ENCODE data around the gene YIPF2. TPM values are rescaled to one million over a fixed set of nuclear protein-coding genes. Genes with fewer than 3 reads are reported as not detected.

Gene YIPF2
- total RNA-seq, 1 donor, result 68.7 TPM

GRCh38 chr19:10936661-10937084 lies 8.2 kb upstream of the YIPF2 start:
- peak; percentile 71 for TF ChIP-seq CTCF (IDR thresholded peaks at IDR 0.05; ENCODE audit: insufficient read depth, low read length)
- peak; percentile 89 for DNase-seq (ENCODE audit: low read depth)
- H3K4me3 ChIP-seq (ENCODE audit: low read depth, low read length), result peak overlapping the region; percentile 13

GRCh38 chr19:10935371-10936059 lies 7.1 kb upstream of the YIPF2 start:
- no peak overlapping the region for H3K4me3 ChIP-seq (ENCODE audit: low read depth, low read length)
- DNase-seq (ENCODE audit: low read depth), result no peak
- TF ChIP-seq CTCF (IDR thresholded peaks at IDR 0.05; ENCODE audit: insufficient read depth, low read length), result no peak

- DNase-seq (ENCODE audit: low read depth), result no peak
- H3K4me3 ChIP-seq (ENCODE audit: low read depth, low read length), result peak overlapping the region; percentile 88
- TF ChIP-seq CTCF (IDR thresholded peaks at IDR 0.05; ENCODE audit: insufficient read depth, low read length), result no peak
Observed at GRCh38 chr19:10929402-10929794, 959 bp upstream of the YIPF2 start.

- no peak for TF ChIP-seq CTCF (IDR thresholded peaks at IDR 0.05; ENCODE audit: insufficient read depth, low read length)
- H3K4me3 ChIP-seq (ENCODE audit: low read depth, low read length), result peak overlapping the region; percentile 87
- DNase-seq (ENCODE audit: low read depth), result no peak
Observed at GRCh38 chr19:10927730-10928562, 493 bp downstream of the YIPF2 start.

- H3K4me3 ChIP-seq (ENCODE audit: low read depth, low read length), result no peak overlapping the region
- no peak for DNase-seq (ENCODE audit: low read depth)
- TF ChIP-seq CTCF (IDR thresholded peaks at IDR 0.05; ENCODE audit: insufficient read depth, low read length), result no peak
Observed at GRCh38 chr19:10924597-10924996, 3.8 kb downstream of the YIPF2 start.

GRCh38 chr19:10923260-10924112 lies 5.0 kb downstream of the YIPF2 start:
- DNase-seq (ENCODE audit: low read depth), result no peak
- H3K4me3 ChIP-seq (ENCODE audit: low read depth, low read length), result no peak overlapping the region
- no peak for TF ChIP-seq CTCF (IDR thresholded peaks at IDR 0.05; ENCODE audit: insufficient read depth, low read length)

Measured in fibroblast of the aortic adventitia (primary cell).